Jurkat, Clone E6-1 (cell line): ENCODE data around the gene CNTNAP2.

Source experiments
- DNase-seq: peaks from one replicate; pipeline ENCODE4 v3.0.0-alpha.2; 2011; ENCODE audit warnings: low read depth, low spot score
- H3K4me3 ChIP-seq: 2 replicates; pipeline ENCODE4 v1.5.1; 2011; ENCODE audit warnings: mild to moderate bottlenecking, low read length, control low read depth, moderate library complexity

CNTNAP2 gene

GRCh38 chr7:148336411-148336810 is 2219.8 kb downstream of the CNTNAP2 start:
- DNase-seq, result no peak
- H3K4me3 ChIP-seq, result no peak overlapping the region

GRCh38 chr7:148337246-148337965 is 2220.8 kb downstream of the CNTNAP2 start:
- H3K4me3 ChIP-seq, result no peak overlapping the region
- DNase-seq, result no peak

- DNase-seq, result no peak
- H3K4me3 ChIP-seq, result no peak overlapping the region
These were observed 2221.6 kb downstream of the CNTNAP2 start for GRCh38 chr7:148337995-148338747.

GRCh38 chr7:148340438-148341280 is 2224.1 kb downstream of the CNTNAP2 start:
- DNase-seq, result no peak
- no peak overlapping the region for H3K4me3 ChIP-seq

GRCh38 chr7:148344406-148344805 is 2227.8 kb downstream of the CNTNAP2 start:
- DNase-seq, result no peak
- no peak overlapping the region for H3K4me3 ChIP-seq

GRCh38 chr7:148347981-148348380 is 2231.4 kb downstream of the CNTNAP2 start:
- no peak for DNase-seq
- no peak overlapping the region for H3K4me3 ChIP-seq

- DNase-seq, result no peak
- H3K4me3 ChIP-seq, result no peak overlapping the region
These were observed 2231.9 kb downstream of the CNTNAP2 start for GRCh38 chr7:148348466-148348865.

- DNase-seq, result no peak
- H3K4me3 ChIP-seq, result no peak overlapping the region
These were observed 2239.7 kb downstream of the CNTNAP2 start for GRCh38 chr7:148356303-148356702.

GRCh38 chr7:148362541-148362940 is 2245.9 kb downstream of the CNTNAP2 start:
- no peak overlapping the region for H3K4me3 ChIP-seq
- DNase-seq, result no peak

GRCh38 chr7:148367731-148368475 is 2251.3 kb downstream of the CNTNAP2 start:
- H3K4me3 ChIP-seq, result no peak overlapping the region
- no peak for DNase-seq

- DNase-seq, result no peak
These were observed 2252.0 kb downstream of the CNTNAP2 start for GRCh38 chr7:148368562-148368961.

GRCh38 chr7:148371280-148371937 is 2254.8 kb downstream of the CNTNAP2 start:
- no peak for DNase-seq
- H3K4me3 ChIP-seq, result no peak overlapping the region

More at GRCh38 chr7:148368562-148368961, 2252.0 kb downstream of the CNTNAP2 start:
- no peak overlapping the region for H3K4me3 ChIP-seq

- DNase-seq, result no peak
- no peak overlapping the region for H3K4me3 ChIP-seq
These were observed 2258.0 kb downstream of the CNTNAP2 start for GRCh38 chr7:148374396-148375259.

- no peak overlapping the region for H3K4me3 ChIP-seq
- no peak for DNase-seq
These were observed 2263.1 kb downstream of the CNTNAP2 start for GRCh38 chr7:148379677-148380076.

- DNase-seq, result no peak
- H3K4me3 ChIP-seq, result no peak overlapping the region
These were observed 2264.2 kb downstream of the CNTNAP2 start for GRCh38 chr7:148380596-148381419.

GRCh38 chr7:148382596-148382995 is 2266.0 kb downstream of the CNTNAP2 start:
- DNase-seq, result no peak
- no peak overlapping the region for H3K4me3 ChIP-seq

- no peak overlapping the region for H3K4me3 ChIP-seq
- DNase-seq, result no peak
These were observed 2267.1 kb downstream of the CNTNAP2 start for GRCh38 chr7:148383651-148384050.
